Thyroid gland (tissue), 4 donors: ENCODE data around the gene TRPT1.

ENCODE experiments used
- CTCF ChIP-seq, 6 experiments: fragments of 200-600 bp in 3 of 6; fragments of 450-650 bp in 3 of 6; sonication (generic) in 3 of 6; IDR thresholded peaks; one replicate each; pipeline ENCODE4 v1.5.1; 2016 to 2019; ENCODE audit warnings: antibody characterized with exemption in 6 of 6, mild to moderate bottlenecking in 2 of 6, inconsistent platforms in 1 of 6, moderate library complexity in 1 of 6
- POLR2A ChIP-seq, 2 donors: fragments of 450-650 bp; IDR thresholded peaks; one replicate each; pipeline ENCODE4 v1.6.1; 2017; ENCODE audit warnings: antibody characterized with exemption in 2 of 2, mild to moderate bottlenecking in 2 of 2, moderate library complexity in 1 of 2

- TF ChIP-seq CTCF (IDR thresholded peaks at IDR 0.05) (no peak), POLR2A (IDR thresholded peaks at IDR 0.05) (no peak)
Observed at GRCh38 chr11:64204080-64204440, 21.9 kb downstream of the TRPT1 start.
